Mesodermal cell (in vitro differentiated cells): ENCODE measurements around the gene TRIM69.
A peak's percentile ranks its signal among the peaks of the same experiment; 100 is the strongest.

Experiments used
- H3K27ac ChIP-seq: 2 replicates; pipeline ENCODE4 v1.7.0; 2013; ENCODE audit warnings: mild to moderate bottlenecking, low read depth, low read length, moderate library complexity; ENCODE audit not compliant: severe bottlenecking
- H3K36me3 ChIP-seq: 2 replicates; pipeline ENCODE4 v1.7.1; 2013; ENCODE audit warnings: mild to moderate bottlenecking, low read length, moderate library complexity; ENCODE audit not compliant: control insufficient read depth, insufficient read depth
- H3K4me1 ChIP-seq: one replicate; pipeline ENCODE4 v1.7.1; 2013; ENCODE audit warnings: mild to moderate bottlenecking, low read length; ENCODE audit not compliant: insufficient read depth, control insufficient read depth, poor library complexity, severe bottlenecking
- H3K4me3 ChIP-seq: 2 replicates; pipeline ENCODE4 v1.7.0; 2013; ENCODE audit warnings: low read length, control low read depth, mild to moderate bottlenecking; ENCODE audit not compliant: insufficient read depth, poor library complexity, severe bottlenecking; ENCODE audit errors: extremely low read depth
- H3K9me3 ChIP-seq: 2 replicates; pipeline ENCODE4 v1.7.1; 2013; ENCODE audit warnings: mild to moderate bottlenecking, low read length, moderate library complexity; ENCODE audit not compliant: control insufficient read depth
- WGBS, 2 experiments: methylation state at CpG; one replicate each; pipeline ENCODE4 v1.1.5; 2013; ENCODE audit warnings: missing lambda C conversion rate in 2 of 2; ENCODE audit not compliant: insufficient coverage in 2 of 2; 5-methylcytosine and 5-hydroxymethylcytosine counted together

TRIM69 gene

DNA sequence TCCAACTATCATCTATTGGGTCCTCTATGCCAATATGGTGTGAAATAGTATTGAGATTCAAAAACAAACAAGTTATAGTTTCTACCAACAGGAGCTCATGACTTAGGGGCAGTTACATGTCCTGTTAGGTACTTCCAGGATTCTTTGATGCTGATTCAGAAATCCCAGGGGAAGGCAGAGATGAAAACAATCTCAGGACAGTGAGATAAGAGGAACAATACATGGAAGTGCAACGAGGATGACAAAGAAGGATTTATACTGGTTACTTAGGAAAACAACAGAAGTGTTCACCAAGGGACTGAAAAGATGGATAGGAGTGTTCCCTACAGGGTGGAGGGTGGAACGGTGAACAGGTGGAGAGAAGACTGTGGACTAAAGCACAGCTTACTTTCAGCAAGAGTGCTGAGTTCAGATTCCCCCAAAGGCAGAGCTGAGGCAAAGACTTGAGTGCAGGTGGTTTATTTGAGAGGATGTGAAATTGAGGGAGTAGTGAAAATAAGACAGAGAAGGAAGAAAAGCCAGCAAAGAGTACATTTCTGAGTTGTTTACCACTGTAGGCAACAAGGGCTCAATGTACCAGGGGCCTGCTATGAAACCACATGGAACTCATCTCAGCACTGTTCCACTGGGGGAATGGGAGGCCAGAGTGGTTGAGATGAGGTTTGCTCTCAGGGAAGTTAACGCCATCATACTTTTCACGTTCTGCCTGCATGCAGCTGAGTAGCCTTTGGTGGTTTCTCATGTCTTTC, 68.1 kb downstream of the TRIM69 start:
- 80 to 88% methylated on average over 4 of the region's 4 CpGs for WGBS, 2 experiments
- no peaks in the 10 kb centered on the region for H3K4me1 ChIP-seq
- H3K9me3 ChIP-seq, result no peaks in the 10 kb centered on the region
- no peak overlapping the region for H3K4me3 ChIP-seq
- peak overlapping the region; percentile 41 for H3K27ac ChIP-seq
- no peaks in the 10 kb centered on the region for H3K36me3 ChIP-seq

DNA sequence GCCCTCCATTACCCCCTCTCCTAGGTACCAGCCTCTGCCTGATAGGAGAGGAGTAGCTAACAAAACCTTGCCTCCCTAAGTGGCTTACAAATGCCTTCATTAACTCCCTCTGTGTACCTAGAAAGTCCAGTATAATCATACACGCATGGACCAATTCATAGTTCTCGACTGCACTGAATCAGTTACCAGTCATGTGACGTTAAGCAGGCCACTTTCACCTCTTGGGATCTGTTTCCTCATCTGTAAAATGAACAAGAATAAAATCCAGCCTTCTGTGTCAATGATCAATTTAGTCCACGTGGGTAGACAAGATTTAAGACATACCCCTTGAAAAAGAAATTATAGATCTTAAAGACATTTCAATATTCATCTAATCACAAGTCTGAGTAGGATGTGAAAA, 72.2 kb downstream of the TRIM69 start:
- Histone ChIP-seq H3K36me3 (no peaks in the 10 kb centered on the region), H3K4me3 (no peak overlapping the region), H3K4me1 (no peaks in the 10 kb centered on the region), H3K27ac (no peak overlapping the region), H3K9me3 (no peaks in the 10 kb centered on the region)
- 78 to 89% methylated on average over 3 to 4 of the region's 4 CpGs for WGBS, 2 experiments

DNA sequence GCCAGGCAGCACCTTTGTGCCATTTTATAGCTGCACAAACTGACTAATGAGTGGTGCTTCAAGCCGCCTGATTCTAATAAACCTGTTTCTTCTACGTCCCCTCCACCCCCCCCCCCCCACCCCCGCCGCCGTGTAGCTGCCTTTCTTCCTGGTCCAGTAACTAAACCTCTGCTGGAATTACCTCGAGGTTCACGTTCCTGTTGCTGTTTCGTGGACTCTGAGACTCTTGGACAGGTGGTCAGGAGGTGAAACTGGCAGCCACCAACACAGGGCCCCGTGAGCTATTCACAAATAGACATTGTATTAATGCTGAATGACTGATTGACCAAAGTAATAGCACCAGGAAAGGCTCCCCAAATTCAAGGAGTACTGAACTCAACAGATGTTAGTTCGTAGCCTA, 73.9 kb downstream of the TRIM69 start:
- H3K4me3 ChIP-seq, result no peak overlapping the region
- 85 to 86% methylated on average over 4 to 6 of the region's 10 CpGs for WGBS, 2 experiments
- H3K36me3 ChIP-seq, result no peaks in the 10 kb centered on the region
- H3K9me3 ChIP-seq, result no peaks in the 10 kb centered on the region
- no peaks in the 10 kb centered on the region for H3K4me1 ChIP-seq
- H3K27ac ChIP-seq, result no peak overlapping the region

- WGBS, 2 experiments, result no CpG with 5 or more reads among the region's 3 CpGs
- H3K36me3 ChIP-seq, result no peaks in the 10 kb centered on the region
- no peak overlapping the region for H3K4me3 ChIP-seq
- H3K27ac ChIP-seq, result no peak overlapping the region
- no peaks in the 10 kb centered on the region for H3K9me3 ChIP-seq
- H3K4me1 ChIP-seq, result no peaks in the 10 kb centered on the region
These were observed 75.0 kb downstream of the TRIM69 start for GRCh38 chr15:44811337-44811736.

DNA sequence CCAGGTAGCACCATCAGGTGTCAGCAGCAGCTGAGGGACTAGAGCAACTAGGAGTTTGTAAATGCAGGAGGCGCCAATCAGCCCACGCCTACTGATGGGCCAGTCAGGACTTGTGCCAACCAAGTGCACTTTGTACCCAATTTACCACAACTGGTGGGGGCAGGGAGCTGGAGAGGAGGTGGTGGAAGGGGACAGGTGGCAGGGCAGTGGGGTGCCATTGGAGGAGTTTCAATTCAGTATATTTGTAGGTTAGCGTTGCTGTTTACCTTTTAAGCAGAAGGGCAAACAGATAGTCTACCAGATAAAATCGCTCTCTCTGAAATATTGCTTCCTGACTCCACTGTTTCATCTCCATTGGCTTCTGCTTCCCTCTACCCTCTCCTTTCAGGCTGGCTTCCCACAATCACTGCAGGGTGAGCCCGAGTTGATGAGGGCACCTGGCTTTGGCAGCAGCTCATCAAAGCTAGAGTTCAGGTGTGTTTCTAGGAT, 75.7 kb downstream of the TRIM69 start:
- H3K36me3 ChIP-seq, result no peaks in the 10 kb centered on the region

DNA sequence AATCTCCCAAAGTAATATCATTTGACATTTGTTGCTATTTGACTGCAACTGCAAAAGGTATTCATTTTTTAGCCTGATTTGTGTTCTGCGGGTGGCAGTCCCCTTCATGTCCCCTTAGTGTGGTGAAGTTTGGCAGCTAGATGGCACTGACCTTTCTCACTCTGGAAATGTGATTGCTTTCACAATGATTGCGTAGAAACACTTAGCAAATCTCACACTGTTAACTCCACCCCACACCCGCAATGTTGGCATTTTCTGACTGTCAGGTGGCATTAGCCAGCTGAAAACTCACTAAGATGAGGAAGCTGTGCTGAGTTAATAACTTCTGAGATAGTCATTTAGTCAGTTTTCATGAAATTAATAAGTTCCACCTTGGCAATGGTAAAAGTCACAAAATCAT, 76.9 kb downstream of the TRIM69 start:
- H3K4me1 ChIP-seq, result no peaks in the 10 kb centered on the region
- H3K36me3 ChIP-seq, result no peaks in the 10 kb centered on the region
- H3K4me3 ChIP-seq, result no peak overlapping the region
- 85 to 100% methylated on average over 1 to 2 of the region's 3 CpGs for WGBS, 2 experiments
- H3K9me3 ChIP-seq, result no peaks in the 10 kb centered on the region
- H3K27ac ChIP-seq, result no peak overlapping the region

More for the DNA sequence above, 75.7 kb downstream of the TRIM69 start:
- no peaks in the 10 kb centered on the region for H3K4me1 ChIP-seq
- 93 to 97% methylated on average over 3 of the region's 5 CpGs for WGBS, 2 experiments
- no peak overlapping the region for H3K4me3 ChIP-seq
- no peaks in the 10 kb centered on the region for H3K9me3 ChIP-seq
- no peak overlapping the region for H3K27ac ChIP-seq
